Sigmoid colon (tissue), 7 donors: ENCODE results near the gene SLC26A3. TPM values are rescaled to one million over a fixed set of nuclear protein-coding genes. Genes with fewer than 3 reads are reported as not detected.
"Not testable (repeated sequence)": the region's sequence is repeated elsewhere in the genome, so short reads cannot be mapped to it uniquely, and the experiment has no call there.

Experiments used
- DNase-seq: peaks from one replicate; pipeline ENCODE4 v3.0.0-alpha.2; 2019
- H3K27ac ChIP-seq, 4 donors: fragments of 200-600 bp; sonication (generic); one replicate each; pipeline ENCODE4 v1.5.1; 2016 to 2019; ENCODE audit warnings: mild to moderate bottlenecking in 1 of 4
- H3K27me3 ChIP-seq, 3 donors: fragments of 200-600 bp; sonication (generic); one replicate each; pipeline ENCODE4 v1.5.1; 2019; ENCODE audit warnings: mild to moderate bottlenecking in 1 of 3
- H3K36me3 ChIP-seq, 4 donors: fragments of 200-600 bp; sonication (generic); one replicate each; pipeline ENCODE4 v1.5.1; 2016 to 2019
- H3K4me1 ChIP-seq, 4 donors: fragments of 200-600 bp; sonication (generic); one replicate each; pipeline ENCODE4 v1.5.1; 2017 to 2019
- H3K4me3 ChIP-seq, 4 donors: fragments of 200-600 bp; sonication (generic); one replicate each; pipeline ENCODE4 v1.5.1; 2017 to 2019; ENCODE audit warnings: mild to moderate bottlenecking in 2 of 4, moderate library complexity in 1 of 4
- H3K9me3 ChIP-seq, 4 donors: fragments of 200-600 bp in 3 of 4; sonication (generic) in 3 of 4; one replicate each; pipeline versions ENCODE4 v1.5.1 to v1.6.1; 2013 to 2019
- EP300 ChIP-seq, 4 donors: sonication (generic); formaldehyde crosslinking; IDR thresholded peaks; one replicate each; pipeline ENCODE4 v1.6.1; 2017; ENCODE audit warnings: antibody characterized with exemption in 4 of 4
- POLR2A ChIP-seq, 2 donors: fragments of 450-650 bp; IDR thresholded peaks; one replicate each; pipeline ENCODE4 v1.6.1; 2016; ENCODE audit warnings: antibody characterized with exemption in 2 of 2, mild to moderate bottlenecking in 2 of 2, moderate library complexity in 2 of 2
- POLR2AphosphoS5 ChIP-seq, 4 donors: sonication (generic); formaldehyde crosslinking; IDR thresholded peaks; one replicate each; pipeline ENCODE4 v1.6.1; 2017; ENCODE audit warnings: antibody characterized with exemption in 4 of 4
- WGBS, 2 donors: extraction: QIAGEN DNeasy Blood & Tissue Kit; methylation state at CpG; one replicate each; pipeline ENCODE4 v1.1.7; 2013; 5-methylcytosine and 5-hydroxymethylcytosine counted together
- intact Hi-C: fragments of 100-400 bp; cut with DNase I; formaldehyde crosslinking; loops from one replicate; pipeline ENCODE4 v1.15.1; 2023
- polyA plus RNA-seq, 3 donors: library from polyadenylated mRNA; stranded (reverse); fragments of 200-250 nt; gene quantifications; one replicate each; pipeline ENCODE4 v1.2.3, GENCODE V29; 2013
- total RNA-seq, 4 donors: library from RNA; depleted of rRNA; stranded (reverse); fragments of >200 nt; gene quantifications; one replicate each; pipeline ENCODE4 v1.1.0, GENCODE V29; 2016
- TF ChIP-seq, protein P1 (sequence below), 4 experiments: fragments of 450-650 bp in 3 of 4; fragments of 200-600 bp in 1 of 4; IDR thresholded peaks; one replicate each; pipeline ENCODE4 v1.5.1; 2016 to 2019; ENCODE audit warnings: antibody characterized with exemption in 4 of 4, mild to moderate bottlenecking in 3 of 4, moderate library complexity in 2 of 4
- donor health status: healthy with polysubstance abuse.
- donor health status: Bipolar disorder and iron deficiency.
- donor health status: healthy.

SLC26A3 gene
- total RNA-seq (10 to 100 TPM in 1 of 4 donors, 1 to 10 TPM in 3; 4.8 to 12.0 (median 7.6) TPM), polyA plus RNA-seq (1,000 to 10,000 TPM in 1 of 3 donors, 100 to 1,000 TPM in 2; 326 to 1,079 (median 751) TPM)

DNA sequence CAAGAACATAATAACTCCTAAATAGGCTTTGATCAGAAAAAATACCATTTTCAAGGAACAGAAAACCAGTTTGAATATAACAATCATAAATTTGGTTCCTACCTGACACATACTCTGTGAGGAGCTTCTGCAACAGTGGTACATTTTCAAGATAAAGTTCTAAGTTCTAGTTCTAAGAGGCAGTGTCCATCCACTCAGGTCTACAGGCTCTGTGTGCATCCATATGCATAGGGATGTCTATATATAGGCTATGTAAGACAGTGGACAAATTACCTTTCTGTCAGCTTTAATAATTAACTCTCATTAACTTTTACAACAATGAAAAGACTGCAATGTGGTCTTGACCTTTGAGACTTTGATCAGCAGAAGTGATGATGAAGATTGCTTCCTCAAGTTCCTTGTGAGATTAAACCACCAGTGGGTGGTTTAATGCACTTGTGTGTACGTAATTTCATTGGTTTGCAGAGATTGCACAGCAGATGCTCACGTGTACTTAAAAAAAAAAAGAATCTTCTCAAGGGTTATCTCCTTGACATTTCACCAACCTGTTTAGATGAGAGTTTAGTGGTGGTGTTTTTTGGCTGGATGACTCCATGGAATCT is at the start of gene SLC26A3:
Gene SLC26A3, minus strand, starts transcription at position 215 of the 602 bp plus-strand sequence. CDS start 8,714 bp downstream, outside the sequence.
- intact Hi-C loops, result no loop called here
- Histone ChIP-seq H3K4me1 (peaks cover 0 to 23% (median 20%) of the 10 kb centered on the region in 4 donors), H3K27me3 (no peaks in the 10 kb centered on the region), H3K27ac (no peak within 1 kb of the TSS), H3K9me3 (no peaks in the 10 kb centered on the region), H3K4me3 (no peak within 1 kb of the TSS), H3K36me3 (no peaks in the 10 kb centered on the region)
- TF ChIP-seq POLR2A (IDR thresholded peaks at IDR 0.05) (peak in 1 of 2 donors; percentile 40), POLR2AphosphoS5 (IDR thresholded peaks at IDR 0.05) (no peak)
- 6 to 63% methylated on average over 2 of the region's 2 CpGs for WGBS, 2 donors
- no peak for DNase-seq

DNA sequence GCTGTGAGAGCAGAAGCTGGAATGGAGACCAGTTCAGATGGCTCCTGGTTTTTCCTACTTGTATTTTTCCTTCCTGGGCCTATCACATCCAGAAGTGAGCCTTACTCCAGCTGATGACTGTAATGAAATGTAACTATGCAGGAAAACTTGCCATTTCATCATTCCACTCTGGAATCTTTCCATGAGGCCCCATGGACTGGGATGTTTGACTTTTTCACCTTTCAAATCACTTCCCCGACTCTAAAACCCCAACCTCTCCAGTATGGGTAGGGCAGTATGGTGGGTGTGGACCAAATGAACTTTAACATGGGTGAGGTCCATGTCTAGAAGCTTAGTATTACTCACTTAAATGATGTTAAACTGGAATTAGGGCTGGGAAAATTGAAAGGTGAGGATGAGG is 47.6 kb upstream of the SLC26A3 start:
- H3K27me3 ChIP-seq, result no peaks in the 10 kb centered on the region
- no peaks in the 10 kb centered on the region for H3K36me3 ChIP-seq
- no peaks in the 10 kb centered on the region for H3K9me3 ChIP-seq
- 7 to 45% methylated on average over 1 of the region's 1 CpG for WGBS, 2 donors
- H3K4me1 ChIP-seq, result peaks cover 0 to 7% (median 2%) of the 10 kb centered on the region in 4 donors
- TF ChIP-seq POLR2A (IDR thresholded peaks at IDR 0.05) (no peak), POLR2AphosphoS5 (IDR thresholded peaks at IDR 0.05) (no peak), EP300 (IDR thresholded peaks at IDR 0.05) (no peak)
- TF ChIP-seq, protein P1, sequence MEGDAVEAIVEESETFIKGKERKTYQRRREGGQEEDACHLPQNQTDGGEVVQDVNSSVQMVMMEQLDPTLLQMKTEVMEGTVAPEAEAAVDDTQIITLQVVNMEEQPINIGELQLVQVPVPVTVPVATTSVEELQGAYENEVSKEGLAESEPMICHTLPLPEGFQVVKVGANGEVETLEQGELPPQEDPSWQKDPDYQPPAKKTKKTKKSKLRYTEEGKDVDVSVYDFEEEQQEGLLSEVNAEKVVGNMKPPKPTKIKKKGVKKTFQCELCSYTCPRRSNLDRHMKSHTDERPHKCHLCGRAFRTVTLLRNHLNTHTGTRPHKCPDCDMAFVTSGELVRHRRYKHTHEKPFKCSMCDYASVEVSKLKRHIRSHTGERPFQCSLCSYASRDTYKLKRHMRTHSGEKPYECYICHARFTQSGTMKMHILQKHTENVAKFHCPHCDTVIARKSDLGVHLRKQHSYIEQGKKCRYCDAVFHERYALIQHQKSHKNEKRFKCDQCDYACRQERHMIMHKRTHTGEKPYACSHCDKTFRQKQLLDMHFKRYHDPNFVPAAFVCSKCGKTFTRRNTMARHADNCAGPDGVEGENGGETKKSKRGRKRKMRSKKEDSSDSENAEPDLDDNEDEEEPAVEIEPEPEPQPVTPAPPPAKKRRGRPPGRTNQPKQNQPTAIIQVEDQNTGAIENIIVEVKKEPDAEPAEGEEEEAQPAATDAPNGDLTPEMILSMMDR (IDR thresholded peaks at IDR 0.05), result no peak
- H3K27ac ChIP-seq, result peak overlapping the region in 1 of 4 donors; percentile 18
- intact Hi-C loops, result no loop called here
- no peak for DNase-seq
- no peak overlapping the region for H3K4me3 ChIP-seq

DNA sequence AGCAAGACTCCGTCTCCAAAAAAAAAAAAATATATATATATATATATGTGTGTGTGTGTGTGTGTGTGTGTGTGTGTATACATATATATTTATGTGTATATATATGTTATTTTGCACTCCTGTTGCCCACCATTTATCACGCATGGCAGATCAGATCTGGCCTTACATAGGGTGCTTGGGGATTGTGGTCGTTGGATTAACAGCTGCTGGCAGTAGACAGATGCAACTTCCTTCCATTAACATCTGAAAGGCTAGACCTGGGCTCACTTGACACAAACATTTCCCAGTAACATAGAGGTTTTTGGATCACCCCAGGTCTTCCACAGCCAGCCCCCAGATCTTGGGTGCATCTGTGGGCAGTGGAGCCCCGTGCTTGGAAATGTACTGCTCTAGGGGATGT is 47.2 kb upstream of the SLC26A3 start:
- intact Hi-C loops, result no loop called here
- no peak for DNase-seq
- TF ChIP-seq, protein P1 (IDR thresholded peaks at IDR 0.05), result no peak
- TF ChIP-seq POLR2AphosphoS5 (IDR thresholded peaks at IDR 0.05) (no peak), POLR2A (IDR thresholded peaks at IDR 0.05) (no peak), EP300 (IDR thresholded peaks at IDR 0.05) (no peak)
- 71 to 94% methylated on average over 4 of the region's 4 CpGs for WGBS, 2 donors
- Histone ChIP-seq H3K4me1 (peaks cover 0 to 5% (median 2%) of the 10 kb centered on the region in 4 donors), H3K9me3 (no peaks in the 10 kb centered on the region), H3K27ac (no peak overlapping the region), H3K27me3 (no peaks in the 10 kb centered on the region), H3K4me3 (no peak overlapping the region), H3K36me3 (no peaks in the 10 kb centered on the region)

DNA sequence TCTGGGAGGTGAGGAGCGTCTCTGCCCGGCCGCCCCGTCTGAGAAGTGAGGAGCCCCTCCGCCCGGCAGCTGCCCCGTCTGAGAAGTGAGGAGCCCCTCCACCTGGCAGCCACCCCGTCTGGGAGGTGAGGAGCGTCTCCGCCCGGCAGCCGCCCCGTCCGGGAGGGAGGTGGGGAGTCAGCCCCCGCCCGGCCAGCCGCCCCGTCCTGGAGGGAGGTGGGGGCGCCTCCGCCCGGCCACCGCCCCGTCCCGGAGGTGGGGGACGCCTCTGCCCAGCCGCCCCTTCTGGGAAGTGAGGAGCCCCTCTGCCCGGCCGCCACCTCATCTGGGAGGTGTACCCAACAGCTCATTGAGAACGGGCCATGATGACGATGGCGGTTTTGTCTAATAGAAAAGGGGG is 45.2 kb upstream of the SLC26A3 start:
- H3K27ac ChIP-seq, intact Hi-C loops, H3K4me3 ChIP-seq, H3K27me3 ChIP-seq, H3K4me1 ChIP-seq, H3K9me3 ChIP-seq, H3K36me3 ChIP-seq, DNase-seq: not testable (repeated sequence)
- WGBS, 2 donors, result 96% methylated on average over 31 of the region's 31 CpGs

DNA sequence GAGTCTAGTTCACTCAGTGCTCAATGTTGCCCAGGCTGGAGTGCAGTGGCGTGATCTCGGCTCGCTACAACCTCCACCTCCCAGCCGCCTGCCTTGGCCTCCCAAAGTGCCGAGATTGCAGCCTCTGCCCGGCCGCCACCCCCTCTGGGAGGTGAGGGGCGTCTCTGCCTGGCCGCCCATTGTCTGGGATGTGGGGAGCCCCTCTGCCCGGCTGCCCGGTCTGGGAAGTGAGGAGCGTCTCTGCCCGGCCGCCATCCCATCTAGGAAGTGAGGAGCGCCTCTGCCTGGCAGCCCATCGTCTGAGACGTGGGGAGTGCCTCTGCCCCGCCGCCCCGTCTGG is 44.8 kb upstream of the SLC26A3 start:
- H3K4me3 ChIP-seq, H3K9me3 ChIP-seq, H3K4me1 ChIP-seq, H3K36me3 ChIP-seq, DNase-seq, H3K27ac ChIP-seq, H3K27me3 ChIP-seq, intact Hi-C loops: not testable (repeated sequence)
- 96 to 98% methylated on average over 20 of the region's 20 CpGs for WGBS, 2 donors

DNA sequence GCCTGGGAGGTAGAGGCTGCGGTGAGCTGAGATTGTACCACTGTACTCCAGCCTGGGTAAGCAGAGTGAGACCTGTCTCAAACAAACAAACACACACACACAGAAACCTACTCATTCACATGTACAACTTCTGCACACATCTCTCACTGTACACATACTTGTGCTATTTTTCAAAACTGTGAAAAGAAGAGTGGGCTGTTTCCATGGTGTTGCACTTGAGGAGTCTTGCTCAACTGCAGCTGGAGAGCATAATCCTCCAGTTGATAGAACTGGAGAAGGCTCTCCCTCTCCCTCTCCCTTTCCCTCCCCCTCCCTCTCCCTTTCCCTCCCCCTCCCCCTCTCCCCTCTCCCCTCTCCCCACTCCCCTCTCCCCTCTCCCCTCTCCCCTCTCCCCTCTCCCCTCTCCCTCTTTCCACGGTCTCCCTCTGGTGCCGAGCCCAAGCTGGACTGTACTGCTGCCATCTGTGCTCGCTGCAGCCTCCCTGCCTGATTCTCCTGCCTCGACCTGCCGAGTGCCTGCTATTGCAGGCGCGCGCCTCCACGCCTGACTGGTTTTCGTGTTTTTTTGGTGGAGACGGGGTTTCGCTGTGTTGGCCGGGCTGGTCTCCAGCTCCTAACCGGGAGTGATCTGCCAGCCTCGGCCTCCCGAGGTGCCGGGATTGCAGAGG is 44.3 kb upstream of the SLC26A3 start:
- TF ChIP-seq, protein P1 (IDR thresholded peaks at IDR 0.05), result no peak
- TF ChIP-seq POLR2A (IDR thresholded peaks at IDR 0.05), result no peak
- no peak for TF ChIP-seq EP300 (IDR thresholded peaks at IDR 0.05)
- no peak for TF ChIP-seq POLR2AphosphoS5 (IDR thresholded peaks at IDR 0.05)
- no peak for DNase-seq
- no peaks in the 10 kb centered on the region for H3K27me3 ChIP-seq
- intact Hi-C loops, result no loop called here
- peaks cover 0 to 9% (median 0%) of the 10 kb centered on the region in 4 donors for H3K4me1 ChIP-seq
- H3K36me3 ChIP-seq, result no peaks in the 10 kb centered on the region
- no peak overlapping the region for H3K27ac ChIP-seq
- no peaks in the 10 kb centered on the region for H3K9me3 ChIP-seq
- no peak overlapping the region for H3K4me3 ChIP-seq
- 94 to 96% methylated on average over 17 of the region's 18 CpGs for WGBS, 2 donors
